Ishikawa (cell line): Measurements from ENCODE around the gene IQCH.

Experiments used
- CEBPB ChIP-seq: IDR thresholded peaks from 2 replicates; pipeline ENCODE4 v1.6.1; 2012
- CREB1 ChIP-seq: IDR thresholded peaks from 2 replicates; pipeline ENCODE4 v1.6.1; 2012; ENCODE audit warnings: low read depth
- EGR1 ChIP-seq: IDR thresholded peaks from 2 replicates; pipeline ENCODE4 v1.6.1; 2012
- EP300 ChIP-seq: IDR thresholded peaks from 2 replicates; pipeline ENCODE4 v1.6.1; 2012; ENCODE audit warnings: borderline replicate concordance
- FOXM1 ChIP-seq: IDR thresholded peaks from 2 replicates; pipeline ENCODE4 v1.6.1; 2012; ENCODE audit warnings: low read depth, borderline replicate concordance
- MAX ChIP-seq: IDR thresholded peaks from 2 replicates; pipeline ENCODE4 v1.6.1; 2012
- NFIC ChIP-seq: IDR thresholded peaks from 2 replicates; pipeline ENCODE4 v1.6.1; 2012
- RAD21 ChIP-seq: IDR thresholded peaks from 2 replicates; pipeline ENCODE4 v1.6.1; 2012; ENCODE audit warnings: low read depth
- REST ChIP-seq: IDR thresholded peaks from 2 replicates; pipeline ENCODE4 v1.6.1; 2012; ENCODE audit warnings: low read depth, mild to moderate bottlenecking
- TAF1 ChIP-seq: IDR thresholded peaks from 2 replicates; pipeline ENCODE4 v1.6.1; 2012; ENCODE audit warnings: low read depth, mild to moderate bottlenecking
- TCF12 ChIP-seq: IDR thresholded peaks from 2 replicates; pipeline ENCODE4 v1.6.1; 2012; ENCODE audit warnings: low read depth
- TEAD4 ChIP-seq: IDR thresholded peaks from 2 replicates; pipeline ENCODE4 v1.6.1; 2012
- USF1 ChIP-seq: IDR thresholded peaks from 2 replicates; pipeline ENCODE4 v1.6.1; 2012
- YY1 ChIP-seq: IDR thresholded peaks from 2 replicates; pipeline ENCODE4 v1.6.1; 2012; ENCODE audit warnings: low read depth
- ZBTB7A ChIP-seq: IDR thresholded peaks from 2 replicates; pipeline ENCODE4 v1.6.1; 2012; ENCODE audit warnings: low read depth

Gene IQCH

GRCh38 chr15:67547064-67547463 is 292.5 kb downstream of the IQCH start:
- no peak for TF ChIP-seq TEAD4
- TF ChIP-seq MAX: no peak
- TF ChIP-seq FOXM1: no peak
- no peak for TF ChIP-seq TCF12
- no peak for TF ChIP-seq YY1
- TF ChIP-seq CEBPB: no peak
- no peak for TF ChIP-seq CREB1
- no peak for TF ChIP-seq TAF1
- no peak for TF ChIP-seq NFIC
- no peak for TF ChIP-seq USF1

- TF ChIP-seq CREB1 (no peak), TAF1 (no peak), RAD21 (no peak), FOXM1 (no peak), MAX (no peak), CEBPB (no peak), NFIC (no peak), REST (no peak), EGR1 (no peak), TEAD4 (no peak), YY1 (no peak)
Measured at GRCh38 chr15:67547836-67548235, 293.2 kb downstream of the IQCH start.

- TF ChIP-seq FOXM1: no peak
- no peak for TF ChIP-seq REST
- TF ChIP-seq CEBPB: no peak
- no peak for TF ChIP-seq NFIC
- TF ChIP-seq TAF1: no peak
- no peak for TF ChIP-seq RAD21
- no peak for TF ChIP-seq ZBTB7A
- TF ChIP-seq USF1: no peak
- TF ChIP-seq TEAD4: no peak
- no peak for TF ChIP-seq YY1
- TF ChIP-seq MAX: no peak
- TF ChIP-seq EP300: no peak
- no peak for TF ChIP-seq EGR1
- no peak for TF ChIP-seq CREB1
- TF ChIP-seq TCF12: no peak
Measured at GRCh38 chr15:67548236-67548852, 293.8 kb downstream of the IQCH start.

- TF ChIP-seq RAD21: peak; percentile 6; the same call in 1 of the 2 replicates
- TF ChIP-seq MAX: no peak
Measured at GRCh38 chr15:67548862-67549651, 294.5 kb downstream of the IQCH start.

GRCh38 chr15:67549736-67550135 is 295.1 kb downstream of the IQCH start:
- TF ChIP-seq EP300 (no peak), CREB1 (no peak), EGR1 (no peak), REST (no peak), ZBTB7A (no peak), FOXM1 (no peak), TAF1 (no peak), TCF12 (no peak), TEAD4 (no peak), YY1 (no peak), MAX (no peak), RAD21 (no peak), USF1 (no peak), NFIC (no peak), CEBPB (no peak)
